ENCODE results near the gene GFOD1.

GFOD1 gene

GRCh38 chr6:13485923-13486562 lies 1.4 kb downstream of the GFOD1 start:
- DNase-seq (ENCODE audit: low read depth in 2 of 2) = no peak

DNA sequence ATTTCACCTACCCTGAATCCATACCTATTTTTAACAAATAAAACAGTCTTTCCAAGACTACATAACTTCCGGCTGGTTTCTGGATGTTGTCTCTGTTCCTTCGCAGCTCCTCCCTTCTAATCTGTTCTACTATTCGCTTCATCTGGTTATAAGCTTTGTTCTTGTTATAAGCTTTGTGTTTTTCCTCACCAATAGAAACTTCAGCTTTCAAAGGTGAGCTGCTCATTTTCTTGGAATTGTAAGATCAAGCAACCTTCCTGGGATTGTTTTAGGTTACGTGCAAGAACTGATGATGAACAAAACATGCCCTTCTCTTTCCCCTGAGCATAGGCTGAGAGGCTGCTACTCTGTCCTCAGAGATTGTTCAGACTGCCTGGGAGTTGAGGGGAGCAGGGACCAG lies 2.1 kb downstream of the GFOD1 start:
- DNase-seq (ENCODE audit: low read depth in 2 of 2) = no peak

DNA sequence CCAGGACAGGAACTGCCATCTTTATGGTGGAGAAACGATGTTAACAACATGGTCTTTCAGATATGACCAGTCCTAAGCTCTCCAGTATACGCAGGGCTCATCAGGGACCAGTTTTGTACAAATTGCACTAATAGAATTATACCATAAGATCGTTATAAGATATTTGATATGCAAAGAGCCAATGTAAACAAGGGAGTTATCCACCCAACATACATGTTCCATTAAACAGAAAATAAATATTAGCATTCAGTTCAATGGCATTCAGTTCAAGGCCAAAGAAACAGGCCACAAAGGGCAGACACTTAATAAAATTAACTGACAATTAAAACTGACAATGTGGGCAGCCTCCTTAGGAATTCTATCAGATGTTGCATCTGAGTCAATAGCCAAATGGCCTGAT lies 2.6 kb downstream of the GFOD1 start:
- no peak for DNase-seq (ENCODE audit: low read depth in 2 of 2)

DNA sequence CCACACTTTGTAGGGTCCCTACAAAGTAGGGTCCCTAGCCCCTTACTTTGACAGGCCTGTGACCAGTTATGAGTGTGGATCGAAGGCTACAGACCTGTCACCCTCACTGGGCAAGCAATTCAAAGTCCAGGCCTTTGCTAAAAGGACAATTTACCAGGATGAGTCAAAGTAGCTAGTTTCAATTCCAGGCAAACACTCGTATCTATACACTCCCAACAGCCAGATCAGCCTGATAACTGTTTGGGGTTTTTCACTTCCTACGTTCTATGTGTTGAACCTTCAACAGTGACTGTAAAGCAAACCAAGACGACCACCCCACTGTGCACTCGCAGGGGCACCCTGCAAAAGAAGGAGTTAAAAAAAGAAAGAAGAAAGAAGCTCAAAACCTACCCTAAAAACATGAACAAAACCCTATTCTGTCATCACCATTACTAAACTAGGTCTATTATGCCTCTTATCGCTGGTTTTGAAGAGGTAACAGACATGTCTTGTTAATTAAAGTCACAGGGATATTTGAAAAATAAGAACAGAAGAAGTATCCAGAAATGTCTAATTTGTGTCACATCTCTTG lies 3.2 kb downstream of the GFOD1 start:
- DNase-seq (ENCODE audit: low read depth in 2 of 2) = no peak

- DNase-seq (ENCODE audit: low read depth in 2 of 2) = no peak
These were observed 6.5 kb downstream of the GFOD1 start for GRCh38 chr6:13480631-13481501.

GRCh38 chr6:13479971-13480434 lies 7.4 kb downstream of the GFOD1 start:
- no peak for DNase-seq (ENCODE audit: low read depth in 2 of 2)

GRCh38 chr6:13479206-13479800 lies 8.1 kb downstream of the GFOD1 start:
- DNase-seq (ENCODE audit: low read depth in 2 of 2) = no peak

- DNase-seq (ENCODE audit: low read depth in 2 of 2) = no peak
These were observed 8.9 kb downstream of the GFOD1 start for GRCh38 chr6:13478525-13478966.

GRCh38 chr6:13474787-13475186 lies 12.6 kb downstream of the GFOD1 start:
- no peak for DNase-seq (ENCODE audit: low read depth in 2 of 2)

DNA sequence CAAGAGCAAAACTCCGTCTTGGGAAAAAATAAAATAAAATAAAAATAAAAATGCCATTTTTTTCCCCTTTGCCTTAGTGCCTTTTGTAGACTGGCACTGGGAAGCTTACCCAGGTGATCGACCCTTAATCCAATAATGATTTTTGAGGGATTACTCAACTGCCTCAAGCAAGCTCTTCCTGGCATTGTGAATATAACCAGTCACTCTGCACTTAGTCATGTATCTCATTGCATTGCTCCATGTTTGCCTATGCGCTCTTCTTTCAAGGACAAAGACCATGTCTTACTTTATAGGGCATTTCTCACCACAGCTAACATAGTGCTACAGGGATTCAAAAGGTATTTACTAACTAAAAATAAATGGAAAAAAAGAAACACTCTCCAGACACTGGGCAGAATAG lies 13.0 kb downstream of the GFOD1 start:
- DNase-seq (ENCODE audit: low read depth in 2 of 2) = no peak

GRCh38 chr6:13473768-13474165 lies 13.6 kb downstream of the GFOD1 start:
- DNase-seq (ENCODE audit: low read depth in 2 of 2) = no peak

GRCh38 chr6:13472976-13473767 lies 14.2 kb downstream of the GFOD1 start:
- no peak for DNase-seq (ENCODE audit: low read depth in 2 of 2)

- peak; percentile 62 to 66 for DNase-seq (ENCODE audit: low read depth in 2 of 2)
These were observed 15.3 kb downstream of the GFOD1 start for GRCh38 chr6:13472099-13472498.

- no peak for DNase-seq (ENCODE audit: low read depth in 2 of 2)
These were observed 16.2 kb downstream of the GFOD1 start for GRCh38 chr6:13471184-13471583.

DNA sequence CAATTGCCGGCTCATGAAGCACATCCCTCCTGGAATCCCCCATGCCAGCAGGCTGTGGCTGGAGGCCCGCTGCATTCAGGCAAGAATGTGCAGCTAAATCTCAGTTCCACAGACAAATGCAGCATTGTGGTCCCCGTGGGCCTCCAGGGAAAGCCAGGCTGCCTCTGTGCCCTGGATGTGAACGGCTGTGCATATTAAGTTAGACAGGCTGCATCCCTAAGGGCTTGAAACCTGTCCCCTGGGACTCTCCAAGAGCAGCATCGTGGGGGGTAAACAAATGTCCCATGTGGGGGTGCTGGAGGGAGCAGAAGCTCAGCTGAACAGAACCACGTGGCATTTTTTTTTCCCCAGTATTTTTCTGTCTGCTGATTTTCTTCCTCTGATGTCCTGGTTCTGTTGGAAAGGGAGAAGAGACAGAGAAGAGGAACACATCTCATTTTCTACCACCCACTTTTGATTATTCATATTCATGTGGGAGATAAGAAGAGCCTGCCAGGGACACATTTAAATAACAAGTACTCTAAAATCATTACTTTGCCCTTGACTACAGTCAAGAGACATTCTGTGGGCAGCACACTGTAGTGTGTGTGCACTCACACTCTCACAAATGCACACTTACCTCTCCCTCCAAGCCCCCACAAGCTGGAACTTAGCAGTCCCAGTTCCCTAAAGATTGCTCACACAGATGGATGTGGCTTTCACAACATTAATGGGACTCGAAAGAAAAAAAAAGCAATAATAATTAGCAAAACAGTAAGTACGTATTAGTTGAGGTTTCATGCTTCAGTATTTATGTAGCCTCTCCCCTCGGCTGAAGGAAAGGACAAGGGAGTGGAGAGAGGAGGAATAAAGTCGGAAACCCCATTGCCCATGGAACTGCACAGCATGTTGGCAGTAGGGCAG lies 16.9 kb downstream of the GFOD1 start:
- no peak for DNase-seq (ENCODE audit: low read depth in 2 of 2)

DNA sequence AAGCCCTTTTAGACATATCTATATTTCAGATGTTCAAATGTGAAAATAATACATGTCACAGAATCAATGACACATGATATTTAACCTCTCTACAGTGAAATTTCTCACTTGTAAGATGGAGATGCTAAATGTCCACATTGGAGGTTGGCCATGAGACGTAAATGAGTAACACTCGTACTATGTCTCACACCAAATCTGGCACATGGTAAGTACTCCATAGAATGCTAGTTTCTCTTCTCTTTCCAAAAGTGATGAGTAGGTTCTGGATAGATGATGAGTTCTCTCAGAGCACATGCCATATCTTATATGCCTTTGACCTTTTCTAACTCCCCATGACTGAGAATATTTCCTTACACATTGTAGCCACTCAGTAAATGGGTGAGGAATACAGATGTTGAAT lies 17.7 kb downstream of the GFOD1 start:
- no peak for DNase-seq (ENCODE audit: low read depth in 2 of 2)

GRCh38 chr6:13468839-13469238 lies 18.6 kb downstream of the GFOD1 start:
- no peak for DNase-seq (ENCODE audit: low read depth in 2 of 2)

DNA sequence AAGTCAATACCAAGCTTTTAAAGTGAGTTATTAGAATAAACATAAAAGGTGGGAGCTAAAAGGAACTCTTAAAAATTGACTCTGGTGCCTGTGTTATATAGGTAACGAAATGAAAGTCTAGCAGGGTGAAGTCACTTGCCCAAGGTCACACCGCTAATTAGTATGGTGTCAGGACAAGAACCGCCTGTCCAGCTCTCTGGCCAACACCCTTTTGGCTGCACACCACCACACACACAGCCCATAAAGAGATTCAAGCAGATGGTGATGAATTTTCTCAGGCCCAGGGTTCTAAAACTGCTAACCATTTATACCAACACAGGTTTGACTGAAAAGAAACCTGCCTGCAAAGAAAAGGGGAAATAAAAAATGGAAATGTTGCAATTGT lies 20.2 kb downstream of the GFOD1 start:
- no peak for DNase-seq (ENCODE audit: low read depth in 2 of 2)

DNA sequence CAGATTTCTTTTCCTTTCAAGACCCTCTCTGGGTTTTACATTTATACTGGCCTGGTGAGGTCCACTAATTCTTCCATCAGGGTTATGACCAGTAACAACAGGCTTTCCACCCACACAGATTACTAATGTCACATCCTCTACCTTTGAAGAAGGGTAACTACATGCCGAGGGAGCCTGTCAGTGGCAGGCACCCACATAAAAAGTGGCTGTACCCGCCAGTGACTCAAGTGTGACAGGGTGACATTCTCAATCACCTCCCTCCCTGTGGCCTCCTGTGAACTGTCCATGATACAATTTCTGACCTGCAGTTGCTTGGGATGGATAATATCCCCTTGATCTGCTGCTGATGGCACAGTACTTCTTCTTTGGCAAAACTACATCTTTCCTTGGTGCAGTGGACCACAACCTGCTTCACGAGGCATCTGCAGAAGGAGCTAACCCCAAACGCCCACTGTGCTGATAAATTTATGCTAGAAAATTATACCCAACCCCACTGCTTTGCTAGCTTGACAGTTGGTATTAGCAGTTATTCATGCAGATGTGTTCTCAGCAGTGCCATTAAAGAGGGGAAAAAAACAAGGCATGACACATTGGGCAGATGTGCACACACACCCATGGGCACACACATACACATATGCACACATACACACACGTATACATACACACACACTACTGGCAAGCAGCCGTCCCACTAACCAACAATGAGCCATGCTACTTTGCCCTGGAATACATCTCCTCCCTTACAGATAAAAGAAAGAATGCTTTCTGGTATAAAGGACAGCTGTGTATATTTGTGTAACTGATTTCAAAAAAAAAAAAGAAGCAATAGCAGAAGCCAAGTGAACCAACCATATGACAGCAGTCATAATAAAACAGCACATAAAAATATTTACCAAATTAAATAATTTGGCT lies 20.8 kb downstream of the GFOD1 start:
- DNase-seq (ENCODE audit: low read depth in 2 of 2) = no peak

GRCh38 chr6:13465734-13466133 lies 21.7 kb downstream of the GFOD1 start:
- no peak for DNase-seq (ENCODE audit: low read depth in 2 of 2)

Measured in fibroblast of skin of left biceps (primary cell).